Heart left ventricle (tissue), 13 donors: Measurements from ENCODE around the gene CHST11.

Experiments used
- CTCF ChIP-seq, 12 donors: fragments of 200-600 bp; sonication (generic) in 4 of 12; IDR thresholded peaks; one replicate each; pipeline versions ENCODE4 v1.5.0 to v1.8.0; 2018 to 2022; ENCODE audit warnings: antibody characterized with exemption in 12 of 12, mild to moderate bottlenecking in 5 of 12
- POLR2A ChIP-seq, 2 donors: fragments of 450-650 bp; IDR thresholded peaks; one replicate each; pipeline ENCODE4 v1.6.1; 2017; ENCODE audit warnings: antibody characterized with exemption in 2 of 2, mild to moderate bottlenecking in 2 of 2, moderate library complexity in 2 of 2
- donor health status: ischemic (EF 13 %, LVEDD 7.1; RV severe dilation, severe dysfunction).
- donor health status: DM: no; HTN: yes; CAD: no.
- donor health status: DM: no; HTN: no; CAD: no.
- donor health status: ischemic (EF 25% LVEDD 6.9; RV normal size, moderate dysfunction).
- donor health status: ischemic (EF 25% LVEDD 5.7; RV mildly dilated, moderate dysfunction).
- donor health status: ischemic (EF 35%, LVEDD 5.7; RV mildly dilated, moderate dysfunction).
- donor health status: nonischemic (EF 11% LVEDD 7.7; RV severe dilation, severe dysfunction).
- donor health status: DM: yes; HTN: yes; CAD: no.
- donor health status: PGD.
- donor health status: ischemic (EF 29% LVEDD 5.4; RV normal size, mild dysfunction).
- donor health status: nonischemic (EF 23%, LVEDD 6.1; RV moderate dilation, normal function).

- TF ChIP-seq CTCF (IDR thresholded peaks at IDR 0.05) (no peak), POLR2A (IDR thresholded peaks at IDR 0.05) (no peak)
These were observed 27.3 kb downstream of the CHST11 start for GRCh38 chr12:104484079-104484478.
